ENCODE measurements around the gene NECAB2.
A peak's percentile ranks its signal among the peaks of the same experiment; 100 is the strongest.

GRCh38 chr16:84048270-84048669, 80.2 kb downstream of the NECAB2 start:
- TF ChIP-seq POLR2A (IDR thresholded peaks at IDR 0.05) (no peak), POLR2AphosphoS5 (IDR thresholded peaks at IDR 0.05) (no peak)
- TF ChIP-seq, protein P1, sequence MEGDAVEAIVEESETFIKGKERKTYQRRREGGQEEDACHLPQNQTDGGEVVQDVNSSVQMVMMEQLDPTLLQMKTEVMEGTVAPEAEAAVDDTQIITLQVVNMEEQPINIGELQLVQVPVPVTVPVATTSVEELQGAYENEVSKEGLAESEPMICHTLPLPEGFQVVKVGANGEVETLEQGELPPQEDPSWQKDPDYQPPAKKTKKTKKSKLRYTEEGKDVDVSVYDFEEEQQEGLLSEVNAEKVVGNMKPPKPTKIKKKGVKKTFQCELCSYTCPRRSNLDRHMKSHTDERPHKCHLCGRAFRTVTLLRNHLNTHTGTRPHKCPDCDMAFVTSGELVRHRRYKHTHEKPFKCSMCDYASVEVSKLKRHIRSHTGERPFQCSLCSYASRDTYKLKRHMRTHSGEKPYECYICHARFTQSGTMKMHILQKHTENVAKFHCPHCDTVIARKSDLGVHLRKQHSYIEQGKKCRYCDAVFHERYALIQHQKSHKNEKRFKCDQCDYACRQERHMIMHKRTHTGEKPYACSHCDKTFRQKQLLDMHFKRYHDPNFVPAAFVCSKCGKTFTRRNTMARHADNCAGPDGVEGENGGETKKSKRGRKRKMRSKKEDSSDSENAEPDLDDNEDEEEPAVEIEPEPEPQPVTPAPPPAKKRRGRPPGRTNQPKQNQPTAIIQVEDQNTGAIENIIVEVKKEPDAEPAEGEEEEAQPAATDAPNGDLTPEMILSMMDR (IDR thresholded peaks at IDR 0.05) = peak in 1 of 4 experiments; percentile 11

All from prostate gland (tissue), 2 donors.